B cell (primary cell): ENCODE data around the gene ERCC4. TPM values are rescaled to one million over a fixed set of nuclear protein-coding genes. Genes with fewer than 3 reads are reported as not detected.

Experiments
- ATAC-seq: fragments of 200-7000 bp; cut with Tn5 transposase; one replicate; pipeline ENCODE4 v1.10.0; 2021; ENCODE audit warnings: low read depth, mild to moderate bottlenecking, moderate number of reproducible peaks, moderate library complexity
- CTCF ChIA-PET: fragments of 350-600 bp; sonication (Branson Sonifier 250); formaldehyde crosslinking; loops from one replicate; lab custom pipeline; 2021; ENCODE audit warnings: antibody characterized with exemption, inconsistent platforms; lab: Charles Lee
- POLR2A ChIA-PET: fragments of 350-600 bp; sonication (Branson Sonifier 250); formaldehyde crosslinking; loops from one replicate; lab custom pipeline; 2021; ENCODE audit warnings: antibody characterized with exemption; lab: Charles Lee
- DNase-seq: peaks from one replicate; pipeline ENCODE4 v3.0.0; 2013
- H2AFZ ChIP-seq: 2 replicates; pipeline ENCODE4 v1.6.1; 2012; ENCODE audit warnings: mild to moderate bottlenecking, low read depth, low read length; ENCODE audit not compliant: insufficient read depth, poor library complexity, severe bottlenecking
- H3K27ac ChIP-seq, 2 donors: 1 replicate in 1 of 2; 2 replicates in 1 of 2; pipeline ENCODE4 v1.5.1; 2012 to 2013; ENCODE audit warnings: low read length in 2 of 2, mild to moderate bottlenecking in 2 of 2, moderate library complexity in 1 of 2
- H3K27me3 ChIP-seq, 4 experiments: fragments of 200-600 bp in 1 of 4; sonication (generic) in 1 of 4; replicated peaks in 1 of 4; 1 replicate in 2 of 4; 2 replicates in 2 of 4; pipeline versions ENCODE4 v1.6.1 to v1.7.0; 2013 to 2016; ENCODE audit warnings: low read length in 3 of 4, mild to moderate bottlenecking in 2 of 4, mixed read lengths in 1 of 4, moderate library complexity in 1 of 4; ENCODE audit not compliant: insufficient read depth in 4 of 4, control insufficient read depth in 3 of 4; ENCODE audit errors: control extremely low read depth in 1 of 4
- H3K36me3 ChIP-seq, 2 experiments: replicated peaks in 1 of 2; 1 replicate in 1 of 2; 2 replicates in 1 of 2; pipeline versions ENCODE4 v1.6.1 to v1.7.1; 2013; ENCODE audit warnings: low read length in 1 of 2; ENCODE audit not compliant: insufficient read depth in 2 of 2, control insufficient read depth in 1 of 2; ENCODE audit errors: control extremely low read depth in 1 of 2, extremely low read depth in 1 of 2
- H3K4me1 ChIP-seq, 2 donors: fragments of 200-600 bp in 1 of 2; sonication (generic) in 1 of 2; 1 replicate in 1 of 2; 2 replicates in 1 of 2; pipeline versions ENCODE4 v1.5.1 to v1.6.1; 2013 to 2017; ENCODE audit warnings: low read length in 2 of 2; ENCODE audit not compliant: control insufficient read depth in 2 of 2, insufficient read depth in 2 of 2
- H3K4me2 ChIP-seq: replicated peaks from 2 replicates; pipeline ENCODE3; 2012; ENCODE audit warnings: mild to moderate bottlenecking, low read depth, low read length; ENCODE audit not compliant: poor library complexity, severe bottlenecking
- H3K4me3 ChIP-seq, 5 experiments: fragments of 200-600 bp in 1 of 5; sonication (generic) in 1 of 5; 1 replicate in 3 of 5; 2 replicates in 2 of 5; pipeline versions ENCODE4 v1.5.1 to v1.7.0; 2011 to 2016; ENCODE audit warnings: low read length in 4 of 5, mild to moderate bottlenecking in 4 of 5, low read depth in 2 of 5, control low read depth in 1 of 5, moderate library complexity in 1 of 5; ENCODE audit not compliant: insufficient read depth in 1 of 5; ENCODE audit errors: control extremely low read depth in 1 of 5, extremely low read depth in 1 of 5
- H3K79me2 ChIP-seq: fragments of 200-600 bp; sonication (generic); one replicate; pipeline ENCODE4 v1.6.0; 2016; ENCODE audit warnings: low read length; ENCODE audit not compliant: control insufficient read depth, insufficient read depth
- H3K9ac ChIP-seq: fragments of 200-600 bp; sonication (generic); 2 replicates; pipeline ENCODE4 v1.6.1; 2017; ENCODE audit warnings: mild to moderate bottlenecking, low read length, moderate library complexity
- H3K9me3 ChIP-seq, 3 donors: one replicate each; pipeline versions ENCODE4 v1.6.1 to v1.7.1; 2013; ENCODE audit warnings: low read length in 2 of 3; ENCODE audit not compliant: control insufficient read depth in 2 of 3, insufficient read depth in 1 of 3; ENCODE audit errors: control extremely low read depth in 1 of 3
- H4K20me1 ChIP-seq: 2 replicates; pipeline ENCODE4 v1.6.0; 2012; ENCODE audit warnings: mild to moderate bottlenecking, low read length; ENCODE audit not compliant: insufficient read depth, control insufficient read depth, poor library complexity, severe bottlenecking
- H3K27ac Mint-ChIP-seq: one replicate; pipeline ENCODE4 v1.8.0; 2021; ENCODE audit warnings: mixed read lengths
- H3K27me3 Mint-ChIP-seq: one replicate; pipeline ENCODE4 v1.8.0; 2021; ENCODE audit warnings: mixed read lengths
- H3K4me1 Mint-ChIP-seq: one replicate; pipeline ENCODE4 v1.8.0; 2021; ENCODE audit warnings: mixed read lengths
- H3K4me3 Mint-ChIP-seq: one replicate; pipeline ENCODE4 v1.8.0; 2021; ENCODE audit warnings: mixed read lengths
- H3K9me3 Mint-ChIP-seq: one replicate; pipeline ENCODE4 v1.8.0; 2022; ENCODE audit warnings: mixed read lengths; ENCODE audit not compliant: insufficient read depth
- EZH2 ChIP-seq: IDR thresholded peaks from 2 replicates; pipeline ENCODE4 v1.6.1; 2012; ENCODE audit warnings: borderline replicate concordance, low read depth, mild to moderate bottlenecking, moderate library complexity, low read length; ENCODE audit not compliant: insufficient read depth, poor library complexity, severe bottlenecking
- WGBS: methylation state at CpG from one replicate; pipeline ENCODE4 v1.1.5; 2013; ENCODE audit warnings: missing lambda C conversion rate; ENCODE audit not compliant: insufficient coverage; 5-methylcytosine and 5-hydroxymethylcytosine counted together
- intact Hi-C: fragments of 100-400 bp; cut with micrococcal nuclease; formaldehyde crosslinking; loops from one replicate; pipeline ENCODE4 v1.10.0; 2022
- polyA plus RNA-seq: library from polyadenylated mRNA; depleted of rRNA; stranded (reverse); fragments of >200 nt; gene quantifications from 2 replicates; pipeline ENCODE4 v1.2.3, GENCODE V29; 2012
- total RNA-seq, 2 donors: library from RNA; stranded (reverse); fragments of 120-200 nt in 1 of 2; gene quantifications; 1 replicate in 1 of 2; 2 replicates in 1 of 2; pipeline versions ENCODE4 v1.2.3 to v1.2.4, GENCODE V29; 2013 to 2022
- TF ChIP-seq, protein P1 (sequence below): fragments of 200-600 bp; IDR thresholded peaks from one replicate; pipeline ENCODE4 v1.8.0; 2022; ENCODE audit warnings: antibody characterized with exemption, mild to moderate bottlenecking

The ERCC4 gene
- total and polyA plus RNA-seq, 2 donors (not counting 1 experiment from before 2014, with no cell fraction given): 1.0 to 11.9 TPM

DNA sequence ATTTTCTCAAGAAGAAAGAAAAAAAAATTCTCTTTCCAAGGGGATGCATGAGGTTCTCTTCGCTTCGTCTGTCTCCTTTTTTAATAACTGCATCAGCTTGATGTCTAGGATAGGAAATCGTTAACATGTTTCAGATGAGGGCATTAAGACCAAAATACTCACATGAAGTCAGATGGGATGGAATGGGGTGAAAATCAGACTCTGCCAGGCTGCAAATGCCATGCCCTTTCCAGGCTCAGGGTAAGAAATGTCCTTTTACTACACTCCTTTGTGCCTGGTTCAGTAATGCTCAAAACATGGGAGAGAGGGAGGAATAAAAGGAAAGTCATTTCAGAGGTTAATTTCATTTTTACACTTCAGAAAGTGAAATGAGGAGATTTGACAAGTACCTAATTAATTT is 21.7 kb upstream of the ERCC4 start:
- Histone ChIP-seq H3K4me2 (no peak overlapping the region), H3K4me3 (no peak overlapping the region), H3K9ac (no peak overlapping the region), H2AFZ (no peak overlapping the region), H3K9me3 (peaks cover 0 to 6% (median 5%) of the 10 kb centered on the region in 3 donors), H3K4me1 (no peaks in the 10 kb centered on the region), H4K20me1 (no peaks in the 10 kb centered on the region), H3K27me3 (peaks cover 0 to 10% (median 1%) of the 10 kb centered on the region in 4 experiments), H3K27ac (no peak overlapping the region), H3K79me2 (no peaks in the 10 kb centered on the region), H3K36me3 (no peaks in the 10 kb centered on the region)
- no peak overlapping the region for H3K27ac Mint-ChIP-seq
- ATAC-seq: no peak
- no peaks in the 10 kb centered on the region for H3K9me3 Mint-ChIP-seq
- DNase-seq: no peak
- intact Hi-C loops: no loop called here
- no peaks in the 10 kb centered on the region for H3K4me1 Mint-ChIP-seq
- TF ChIP-seq, protein P1, sequence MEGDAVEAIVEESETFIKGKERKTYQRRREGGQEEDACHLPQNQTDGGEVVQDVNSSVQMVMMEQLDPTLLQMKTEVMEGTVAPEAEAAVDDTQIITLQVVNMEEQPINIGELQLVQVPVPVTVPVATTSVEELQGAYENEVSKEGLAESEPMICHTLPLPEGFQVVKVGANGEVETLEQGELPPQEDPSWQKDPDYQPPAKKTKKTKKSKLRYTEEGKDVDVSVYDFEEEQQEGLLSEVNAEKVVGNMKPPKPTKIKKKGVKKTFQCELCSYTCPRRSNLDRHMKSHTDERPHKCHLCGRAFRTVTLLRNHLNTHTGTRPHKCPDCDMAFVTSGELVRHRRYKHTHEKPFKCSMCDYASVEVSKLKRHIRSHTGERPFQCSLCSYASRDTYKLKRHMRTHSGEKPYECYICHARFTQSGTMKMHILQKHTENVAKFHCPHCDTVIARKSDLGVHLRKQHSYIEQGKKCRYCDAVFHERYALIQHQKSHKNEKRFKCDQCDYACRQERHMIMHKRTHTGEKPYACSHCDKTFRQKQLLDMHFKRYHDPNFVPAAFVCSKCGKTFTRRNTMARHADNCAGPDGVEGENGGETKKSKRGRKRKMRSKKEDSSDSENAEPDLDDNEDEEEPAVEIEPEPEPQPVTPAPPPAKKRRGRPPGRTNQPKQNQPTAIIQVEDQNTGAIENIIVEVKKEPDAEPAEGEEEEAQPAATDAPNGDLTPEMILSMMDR: no peak
- no peak for TF ChIP-seq EZH2
- POLR2A ChIA-PET: no interaction called here
- no peak overlapping the region for H3K4me3 Mint-ChIP-seq
- CTCF ChIA-PET: no interaction called here
- no CpG with 5 or more reads among the region's 3 CpGs for WGBS
- peaks cover 53% of the 10 kb centered on the region for H3K27me3 Mint-ChIP-seq

DNA sequence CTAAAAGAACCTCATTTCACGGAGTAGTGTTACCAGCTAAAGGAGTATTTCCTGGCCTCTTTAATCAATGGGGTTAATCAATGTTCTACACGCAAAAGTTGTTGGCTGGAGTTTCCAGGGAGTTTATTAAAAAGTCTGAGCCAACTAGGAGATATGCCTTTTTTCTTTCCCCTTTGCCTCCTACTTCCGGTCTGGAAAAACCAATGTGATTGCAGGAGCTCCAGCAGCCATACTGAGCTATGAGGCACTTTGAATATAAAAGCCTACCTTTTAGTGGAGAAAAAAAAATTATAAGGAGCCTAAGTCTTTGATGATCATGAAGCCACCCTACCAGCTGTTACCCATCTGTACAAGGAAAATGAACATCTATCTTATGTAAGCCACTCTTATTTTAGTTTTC is 17.9 kb upstream of the ERCC4 start:
- H3K27ac Mint-ChIP-seq: no peak overlapping the region
- no peak overlapping the region for H3K9ac ChIP-seq
- no peaks in the 10 kb centered on the region for H3K36me3 ChIP-seq
- no peaks in the 10 kb centered on the region for H3K79me2 ChIP-seq
- peaks cover 0 to 5% (median 0%) of the 10 kb centered on the region in 3 donors for H3K9me3 ChIP-seq
- no peaks in the 10 kb centered on the region for H4K20me1 ChIP-seq
- H3K4me1 Mint-ChIP-seq: peaks cover 7% of the 10 kb centered on the region
- H3K27me3 ChIP-seq: peaks cover 0 to 2% (median under 1%) of the 10 kb centered on the region in 4 experiments
- no peak for TF ChIP-seq EZH2
- TF ChIP-seq, protein P1: no peak
- POLR2A ChIA-PET: no interaction called here
- ATAC-seq (no peak), DNase-seq (no peak)
- H3K4me3 Mint-ChIP-seq: no peak overlapping the region
- no peak overlapping the region for H3K4me3 ChIP-seq
- H3K4me2 ChIP-seq: no peak overlapping the region
- no peaks in the 10 kb centered on the region for H3K9me3 Mint-ChIP-seq
- peaks cover 6 to 11% of the 10 kb centered on the region in 2 donors for H3K4me1 ChIP-seq
- 100% methylated on average over 1 of the region's 3 CpGs for WGBS
- H3K27ac ChIP-seq: no peak overlapping the region
- H2AFZ ChIP-seq: no peak overlapping the region
- CTCF ChIA-PET: no interaction called here
- H3K27me3 Mint-ChIP-seq: peaks cover 44% of the 10 kb centered on the region
- intact Hi-C loops: no loop called here
